ENCODE measurements around the gene HAPLN3. TPM values are rescaled to one million over a fixed set of nuclear protein-coding genes. Genes with fewer than 3 reads are reported as not detected.

Gene HAPLN3
- total RNA-seq, 1 donor from 2014 or later: 35.9 TPM

DNA sequence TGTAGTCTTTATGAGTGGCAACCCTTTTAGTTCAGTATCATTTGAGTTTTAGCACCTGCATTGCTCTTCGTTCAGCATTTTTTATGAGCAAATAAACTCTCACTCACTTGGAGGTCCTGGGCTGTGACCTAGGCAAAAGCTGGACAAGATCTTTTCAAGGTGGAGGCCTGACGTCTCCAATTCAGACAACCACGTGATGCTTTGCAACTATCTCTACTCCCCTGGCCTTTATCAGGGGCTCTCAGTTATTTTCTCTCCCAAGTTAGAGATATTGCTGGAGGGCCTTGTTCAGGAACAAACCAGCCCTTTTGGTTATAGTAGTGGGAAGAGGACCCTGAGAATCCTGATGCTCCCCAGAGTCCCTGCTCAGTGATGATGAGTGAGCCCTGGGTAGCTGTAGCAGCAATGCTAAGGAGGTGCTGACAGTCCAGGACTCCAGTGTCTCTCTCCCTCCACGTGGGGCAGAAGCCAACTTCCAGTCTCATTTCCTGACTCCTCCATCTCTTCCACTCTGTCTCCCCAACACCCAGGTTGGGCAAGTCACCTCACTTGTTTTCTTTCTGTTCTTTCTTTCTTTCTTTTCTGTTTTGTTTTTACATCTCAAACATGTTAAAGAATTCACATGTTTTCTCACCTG is 30.4 kb downstream of the HAPLN3 start:
- DNase-seq (ENCODE audit: low read depth, low spot score): no peak

DNA sequence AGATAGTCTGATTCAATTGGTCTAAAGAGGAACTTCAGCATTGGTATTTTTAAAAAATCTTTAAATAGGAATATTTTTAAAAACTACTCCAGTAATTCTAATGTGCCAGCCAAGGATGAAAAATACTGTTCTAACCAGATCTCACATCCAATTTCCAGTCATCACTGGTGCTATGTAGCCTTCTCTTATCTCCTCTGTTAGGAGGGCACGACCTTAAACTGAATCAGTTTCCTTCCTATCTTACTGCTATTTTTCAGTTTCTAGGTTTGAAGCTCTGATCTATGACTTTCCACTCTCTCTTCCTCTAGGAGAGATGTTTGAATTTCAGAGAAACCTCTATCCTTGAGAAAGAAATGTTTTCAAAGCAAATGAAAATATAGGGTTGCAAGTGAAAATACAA is 31.9 kb downstream of the HAPLN3 start:
- DNase-seq (ENCODE audit: low read depth, low spot score): no peak

DNA sequence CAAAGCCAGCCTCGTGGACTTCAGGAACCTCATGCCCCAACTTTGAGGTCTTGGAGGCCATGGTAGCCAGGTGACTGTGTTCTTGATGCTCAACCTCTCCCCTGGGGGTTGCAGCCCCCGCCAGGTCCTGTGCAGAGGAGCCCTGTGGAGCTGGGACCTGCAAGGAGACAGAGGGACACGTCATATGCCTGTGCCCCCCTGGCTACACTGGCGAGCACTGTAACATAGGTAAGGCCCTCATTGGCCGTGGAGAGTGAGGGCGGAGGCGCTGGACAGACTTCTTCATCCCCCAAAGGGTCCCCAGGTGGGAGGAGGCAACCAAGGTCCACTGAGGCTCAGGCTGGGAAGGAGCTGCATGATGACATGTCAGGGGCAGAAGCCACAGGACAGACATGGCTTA is 35.1 kb downstream of the HAPLN3 start:
- no peak for DNase-seq (ENCODE audit: low read depth, low spot score)

DNA sequence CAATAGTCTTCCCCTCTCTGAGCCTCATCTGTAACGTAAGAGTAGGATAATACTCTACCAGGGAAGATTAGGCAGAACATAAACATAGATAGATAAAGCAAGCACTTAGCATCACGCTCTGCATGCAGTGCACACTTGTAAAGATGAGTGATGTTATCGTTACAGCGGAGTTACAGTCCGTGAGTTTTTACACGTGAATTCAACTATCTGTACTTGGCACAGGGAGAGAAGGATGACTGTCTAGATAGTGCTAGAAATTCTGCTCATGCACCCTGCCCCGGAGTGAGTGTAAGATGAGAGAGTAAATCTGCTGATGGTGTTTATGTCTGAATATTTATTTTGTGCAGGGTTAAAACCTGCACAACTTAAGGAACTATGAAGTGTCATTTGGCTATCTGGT is 35.8 kb downstream of the HAPLN3 start:
- no peak for DNase-seq (ENCODE audit: low read depth, low spot score)

DNA sequence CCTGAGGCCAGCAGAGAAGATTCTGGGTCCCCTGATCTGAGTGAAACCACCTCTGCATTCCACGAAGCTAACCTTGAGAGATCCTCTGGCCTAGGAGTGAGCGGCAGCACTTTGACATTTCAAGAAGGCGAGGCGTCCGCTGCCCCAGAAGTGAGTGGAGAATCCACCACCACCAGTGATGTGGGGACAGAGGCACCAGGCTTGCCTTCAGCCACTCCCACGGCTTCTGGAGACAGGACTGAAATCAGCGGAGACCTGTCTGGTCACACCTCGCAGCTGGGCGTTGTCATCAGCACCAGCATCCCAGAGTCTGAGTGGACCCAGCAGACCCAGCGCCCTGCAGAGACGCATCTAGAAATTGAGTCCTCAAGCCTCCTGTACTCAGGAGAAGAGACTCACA is 36.4 kb downstream of the HAPLN3 start:
- no peak for DNase-seq (ENCODE audit: low read depth, low spot score)

DNA sequence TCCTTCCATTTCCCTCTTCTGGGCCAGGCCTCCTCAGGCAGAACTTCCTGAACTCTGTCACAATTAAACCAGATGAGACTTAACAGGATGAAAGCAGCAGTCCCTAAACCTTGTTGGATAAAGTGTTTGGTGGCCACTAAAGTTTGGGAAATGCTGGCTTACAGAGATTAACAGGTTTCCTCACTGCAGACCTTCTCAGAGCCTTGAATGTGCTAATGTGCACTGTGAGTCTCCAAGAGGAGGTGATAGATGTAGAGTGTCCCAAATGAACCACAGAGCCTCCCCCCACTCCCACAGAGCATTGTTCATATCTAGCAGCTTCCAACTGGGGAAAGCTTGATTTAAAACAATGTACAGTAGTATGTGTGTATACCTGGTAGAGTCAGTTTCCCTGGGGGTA is 42.9 kb downstream of the HAPLN3 start:
- DNase-seq (ENCODE audit: low read depth, low spot score): no peak

DNA sequence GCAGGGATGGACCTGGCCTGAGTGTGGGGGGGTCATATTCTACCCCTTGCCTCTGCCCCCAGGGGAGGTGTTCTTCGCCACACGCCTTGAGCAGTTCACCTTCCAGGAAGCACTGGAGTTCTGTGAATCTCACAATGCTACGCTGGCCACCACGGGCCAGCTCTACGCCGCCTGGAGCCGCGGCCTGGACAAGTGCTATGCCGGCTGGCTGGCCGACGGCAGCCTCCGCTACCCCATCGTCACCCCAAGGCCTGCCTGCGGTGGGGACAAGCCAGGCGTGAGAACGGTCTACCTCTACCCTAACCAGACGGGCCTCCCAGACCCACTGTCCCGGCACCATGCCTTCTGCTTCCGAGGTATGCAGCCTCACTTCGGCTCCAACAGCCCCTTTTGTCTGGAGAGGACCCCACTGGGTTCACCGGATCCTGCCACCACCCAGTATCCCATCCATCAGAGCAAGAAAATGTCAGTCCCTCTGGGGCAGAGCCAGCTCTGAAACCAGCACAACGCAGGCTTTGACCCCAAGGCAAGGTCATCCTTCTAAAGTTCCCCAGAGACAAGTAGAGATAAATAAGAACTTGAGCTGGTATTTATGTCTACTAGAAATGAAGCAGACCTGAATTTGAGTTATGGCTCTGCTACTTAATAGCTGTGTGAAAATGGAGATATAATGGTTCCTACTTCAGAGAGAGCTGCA is 45.8 kb downstream of the HAPLN3 start:
- DNase-seq (ENCODE audit: low read depth, low spot score): no peak

DNA sequence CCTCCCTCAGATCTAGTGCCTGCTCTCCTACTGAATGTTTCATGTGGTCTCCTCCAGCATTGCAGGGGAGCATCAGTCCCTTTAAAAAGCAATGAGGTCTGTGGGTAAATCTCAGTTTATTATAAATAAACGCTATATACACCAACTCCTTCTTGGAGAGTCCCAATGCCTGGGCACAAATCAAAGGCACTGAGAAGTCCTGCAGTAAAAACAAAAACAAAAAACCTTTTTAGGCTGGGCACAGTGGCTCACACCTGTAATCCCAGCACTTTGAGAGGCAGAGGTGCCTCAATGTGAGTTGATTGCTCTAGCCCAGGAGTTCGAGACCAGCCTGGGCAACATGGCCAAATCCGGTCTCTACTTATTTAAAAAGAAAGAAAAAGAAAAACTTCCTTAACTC is 47.1 kb downstream of the HAPLN3 start:
- DNase-seq (ENCODE audit: low read depth, low spot score): no peak

DNA sequence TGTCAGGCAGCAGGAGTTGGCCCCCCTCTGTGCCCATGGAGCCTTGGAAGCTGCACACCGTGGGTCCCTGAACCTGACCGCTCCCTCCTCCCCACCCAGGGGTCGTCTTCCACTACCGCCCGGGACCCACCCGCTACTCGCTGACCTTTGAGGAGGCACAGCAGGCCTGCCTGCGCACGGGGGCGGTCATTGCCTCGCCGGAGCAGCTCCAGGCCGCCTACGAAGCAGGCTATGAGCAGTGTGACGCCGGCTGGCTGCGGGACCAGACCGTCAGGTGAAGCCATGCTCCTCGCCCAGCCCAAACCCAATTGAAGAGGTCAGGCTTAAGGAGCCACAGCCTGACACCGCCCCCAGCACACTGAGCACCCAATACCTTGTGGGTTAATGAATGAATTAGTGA is 48.2 kb downstream of the HAPLN3 start:
- DNase-seq (ENCODE audit: low read depth, low spot score): no peak

DNA sequence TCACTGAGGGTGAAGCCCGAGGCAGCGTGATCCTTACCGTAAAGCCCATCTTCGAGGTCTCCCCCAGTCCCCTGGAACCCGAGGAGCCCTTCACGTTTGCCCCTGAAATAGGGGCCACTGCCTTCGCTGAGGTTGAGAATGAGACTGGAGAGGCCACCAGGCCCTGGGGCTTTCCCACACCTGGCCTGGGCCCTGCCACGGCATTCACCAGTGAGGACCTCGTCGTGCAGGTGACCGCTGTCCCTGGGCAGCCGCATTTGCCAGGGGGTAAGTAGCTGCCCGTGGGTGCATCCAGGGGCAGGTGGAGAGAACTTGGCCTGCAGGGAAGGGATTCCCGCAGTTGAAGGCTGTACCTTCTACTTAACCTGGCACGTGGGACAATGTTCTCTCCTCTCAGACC is 49.7 kb downstream of the HAPLN3 start:
- no peak for DNase-seq (ENCODE audit: low read depth, low spot score)

DNA sequence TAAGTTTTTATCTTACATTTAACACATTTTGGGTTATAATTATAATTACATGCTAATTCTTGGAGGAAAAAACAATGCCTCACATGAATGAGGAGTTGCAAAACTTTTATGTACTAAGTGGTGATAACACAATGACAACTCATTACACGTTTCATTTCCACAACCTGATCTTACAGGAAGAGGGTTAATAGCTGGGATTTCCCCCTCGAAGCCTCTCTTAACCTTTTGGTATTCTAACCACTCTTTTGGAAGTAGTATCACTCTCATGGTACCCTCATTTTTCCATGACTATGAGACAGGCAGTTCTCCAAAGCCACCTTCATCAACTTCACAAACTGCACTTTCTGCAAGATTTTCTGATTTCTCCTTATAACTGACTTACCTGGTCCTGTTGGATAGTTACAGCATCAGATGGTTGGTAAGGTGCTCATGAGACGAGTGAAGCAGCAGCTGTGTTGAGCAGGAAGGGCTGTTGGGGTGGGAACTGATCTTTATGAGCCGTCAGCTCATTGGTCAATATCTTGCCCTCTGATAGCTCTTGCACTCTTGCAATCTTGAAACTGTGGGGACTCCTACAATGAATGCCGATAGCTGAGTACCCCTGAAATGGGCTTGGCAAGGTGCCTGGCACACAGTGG is 50.5 kb downstream of the HAPLN3 start:
- DNase-seq (ENCODE audit: low read depth, low spot score): no peak

DNA sequence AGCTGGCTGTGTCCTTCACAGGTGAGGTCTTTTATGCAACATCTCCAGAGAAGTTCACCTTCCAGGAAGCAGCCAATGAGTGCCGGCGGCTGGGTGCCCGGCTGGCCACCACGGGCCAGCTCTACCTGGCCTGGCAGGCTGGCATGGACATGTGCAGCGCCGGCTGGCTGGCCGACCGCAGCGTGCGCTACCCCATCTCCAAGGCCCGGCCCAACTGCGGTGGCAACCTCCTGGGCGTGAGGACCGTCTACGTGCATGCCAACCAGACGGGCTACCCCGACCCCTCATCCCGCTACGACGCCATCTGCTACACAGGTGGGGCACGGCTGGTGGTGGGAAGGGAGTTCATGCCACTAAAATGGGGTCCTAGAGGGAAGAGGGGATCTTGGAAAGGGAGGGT is 52.0 kb downstream of the HAPLN3 start:
- DNase-seq (ENCODE audit: low read depth, low spot score): no peak

DNA sequence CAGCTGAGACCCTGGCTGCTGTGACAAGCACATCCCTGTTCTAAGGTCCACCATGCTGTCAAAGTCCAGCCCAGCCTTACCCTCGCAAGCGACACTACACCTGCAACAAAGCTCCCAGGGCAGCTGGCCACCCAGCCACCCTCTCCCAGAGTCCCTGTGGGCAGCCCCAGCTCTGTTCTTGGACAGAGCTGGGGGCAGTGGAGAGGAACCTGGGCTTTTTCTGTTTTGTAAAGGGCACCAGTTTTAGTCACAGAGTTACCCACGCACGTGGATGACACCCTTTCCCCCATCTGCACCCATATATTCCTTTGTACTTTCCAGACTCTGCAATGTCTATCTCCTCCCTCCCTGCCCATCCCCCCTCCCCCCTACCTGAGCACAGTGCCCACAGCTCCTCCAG is 53.2 kb downstream of the HAPLN3 start:
- no peak for DNase-seq (ENCODE audit: low read depth, low spot score)

DNA sequence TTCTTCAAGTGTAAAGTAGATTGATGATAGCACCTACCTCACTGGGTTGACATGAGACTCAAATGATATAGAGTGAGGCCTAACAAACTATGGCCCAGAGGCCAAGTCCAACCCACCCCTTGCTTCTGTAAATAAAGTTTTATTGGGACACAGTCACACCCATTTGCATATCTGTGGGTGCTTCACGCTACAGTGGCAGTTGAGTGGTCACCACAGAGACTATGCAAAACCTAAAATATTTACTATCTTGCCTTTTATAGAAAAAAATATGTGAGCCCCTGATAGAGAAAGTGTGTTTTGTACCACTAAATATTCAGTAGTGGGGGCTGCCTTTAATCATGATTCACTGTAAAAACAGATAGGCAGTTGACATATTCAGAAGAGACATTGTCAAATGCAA is 54.1 kb downstream of the HAPLN3 start:
- DNase-seq (ENCODE audit: low read depth, low spot score): no peak

DNA sequence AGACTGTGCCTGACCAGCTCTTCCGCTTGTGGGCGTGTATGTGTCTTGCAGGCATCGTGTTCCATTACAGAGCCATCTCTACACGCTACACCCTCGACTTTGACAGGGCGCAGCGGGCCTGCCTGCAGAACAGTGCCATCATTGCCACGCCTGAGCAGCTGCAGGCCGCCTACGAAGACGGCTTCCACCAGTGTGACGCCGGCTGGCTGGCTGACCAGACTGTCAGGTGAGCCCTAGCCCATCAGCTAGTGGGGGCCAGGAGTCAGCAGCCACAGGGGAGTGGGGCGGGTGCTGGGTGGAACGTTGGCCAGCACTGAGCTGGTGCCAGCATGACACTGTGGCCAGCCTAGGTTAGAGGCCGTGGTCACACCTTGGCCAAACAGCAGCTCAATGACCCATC is 55.4 kb downstream of the HAPLN3 start:
- DNase-seq (ENCODE audit: low read depth, low spot score): no peak

DNA sequence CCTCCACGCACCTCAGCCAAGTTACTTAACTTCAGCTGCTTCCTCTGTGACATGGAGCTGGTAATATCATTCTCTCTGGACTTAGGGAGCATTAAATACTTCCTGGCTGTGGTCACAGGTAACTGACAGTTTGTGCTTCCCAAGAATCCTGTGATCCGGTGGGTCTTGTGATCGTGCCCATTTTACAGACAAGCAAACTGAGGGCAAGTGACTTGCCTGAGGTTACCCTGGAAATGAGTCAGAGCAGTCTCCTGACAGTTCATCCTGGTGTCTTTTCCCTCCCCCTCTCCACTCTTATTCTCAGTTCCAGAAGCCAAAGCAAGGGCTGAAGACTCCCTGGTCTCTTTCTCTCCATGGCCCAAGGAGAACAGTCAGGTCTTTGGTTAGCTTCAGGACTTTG is 56.2 kb downstream of the HAPLN3 start:
- DNase-seq (ENCODE audit: low read depth, low spot score): no peak

DNA sequence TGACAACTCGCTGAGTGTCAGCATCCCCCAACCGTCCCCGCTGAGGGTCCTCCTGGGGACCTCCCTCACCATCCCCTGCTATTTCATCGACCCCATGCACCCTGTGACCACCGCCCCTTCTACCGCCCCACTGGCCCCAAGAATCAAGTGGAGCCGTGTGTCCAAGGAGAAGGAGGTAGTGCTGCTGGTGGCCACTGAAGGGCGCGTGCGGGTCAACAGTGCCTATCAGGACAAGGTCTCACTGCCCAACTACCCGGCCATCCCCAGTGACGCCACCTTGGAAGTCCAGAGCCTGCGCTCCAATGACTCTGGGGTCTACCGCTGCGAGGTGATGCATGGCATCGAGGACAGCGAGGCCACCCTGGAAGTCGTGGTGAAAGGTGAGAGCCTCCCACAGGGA is 56.7 kb downstream of the HAPLN3 start:
- DNase-seq (ENCODE audit: low read depth, low spot score): no peak

DNA sequence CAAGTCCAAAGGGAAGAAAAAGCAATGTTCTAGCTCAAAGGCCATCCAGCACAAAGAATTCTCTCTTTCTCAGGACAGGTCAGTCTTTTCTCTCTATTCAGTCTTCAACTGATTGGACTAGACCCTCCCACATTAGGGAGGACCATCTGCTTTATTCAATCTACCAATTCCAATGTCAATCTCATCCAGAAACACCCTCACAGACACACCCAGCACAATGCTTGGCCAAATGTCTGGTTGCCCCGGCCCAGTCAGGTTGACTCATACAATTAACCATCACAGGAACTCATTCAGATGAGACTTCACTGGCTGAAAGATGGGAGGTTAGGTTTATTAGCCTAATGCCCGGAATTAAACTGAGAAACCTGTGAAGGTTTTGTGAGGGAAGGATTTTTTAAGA is 59.7 kb downstream of the HAPLN3 start:
- DNase-seq (ENCODE audit: low read depth, low spot score): no peak

DNA sequence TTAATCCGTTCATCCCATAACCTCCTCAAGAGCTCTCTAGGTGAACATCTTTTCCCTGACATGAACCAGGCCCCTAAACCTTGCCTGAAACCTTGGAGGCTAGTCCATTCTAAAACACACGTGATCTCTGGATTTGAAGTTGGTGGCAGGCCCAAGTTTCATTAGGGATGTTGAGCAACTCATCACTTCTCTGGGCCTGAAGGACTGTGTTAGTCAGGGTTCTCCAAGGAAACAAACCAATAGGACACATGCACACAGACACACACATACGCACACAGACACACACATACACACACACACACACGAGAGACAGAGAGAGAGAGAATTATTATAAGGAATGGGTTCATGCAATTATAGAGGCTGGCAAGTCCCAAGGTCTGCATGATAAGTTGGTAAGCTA is 60.2 kb downstream of the HAPLN3 start:
- DNase-seq (ENCODE audit: low read depth, low spot score): no peak

DNA sequence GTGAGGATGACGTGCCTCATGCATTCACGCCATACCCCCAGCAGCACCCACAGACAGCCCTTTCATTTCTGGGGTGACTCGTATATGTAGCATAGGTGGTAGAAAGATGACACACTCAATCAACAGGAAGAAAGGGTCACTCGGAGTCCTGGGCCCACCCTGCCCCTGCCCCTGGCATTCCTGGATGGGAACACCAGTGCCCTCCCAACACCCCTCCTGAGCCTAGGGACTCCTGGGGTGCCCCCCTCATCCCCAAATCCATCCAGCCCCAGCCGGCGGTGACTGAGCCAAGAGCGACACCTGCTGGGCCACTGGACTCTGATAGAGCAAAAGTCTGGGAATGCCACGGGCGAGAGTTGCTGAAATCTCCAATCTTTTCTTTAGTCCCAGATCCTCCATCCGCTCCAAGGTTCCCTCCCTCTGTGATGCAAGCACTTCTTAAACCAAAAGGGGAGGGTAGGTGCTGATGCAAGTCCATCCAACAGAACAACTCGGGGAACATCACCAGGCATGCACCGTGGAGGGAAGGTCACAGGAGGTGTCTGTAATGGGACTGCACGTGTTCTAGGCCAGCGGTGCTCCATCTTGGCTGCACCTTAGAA is 61.0 kb downstream of the HAPLN3 start:
- DNase-seq (ENCODE audit: low read depth, low spot score): no peak

DNA sequence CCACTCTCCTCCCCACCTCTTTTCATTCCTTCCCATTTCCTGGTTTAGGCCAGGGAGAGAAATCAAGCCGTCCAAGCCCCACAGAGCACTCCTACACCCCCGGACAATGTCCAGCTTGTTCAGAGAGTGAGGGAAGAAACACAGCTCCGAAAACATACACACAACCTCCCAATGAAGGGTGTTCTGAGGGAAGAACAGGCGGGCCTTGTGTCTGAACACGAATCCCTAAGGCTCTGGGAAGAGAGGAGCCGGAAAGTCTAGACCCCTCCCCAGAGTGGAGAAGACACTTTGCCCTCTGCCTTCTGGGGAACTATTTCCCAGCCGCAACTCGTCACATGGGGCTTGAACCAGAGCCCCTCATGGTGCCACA is 61.6 kb downstream of the HAPLN3 start:
- no peak for DNase-seq (ENCODE audit: low read depth, low spot score)

DNA sequence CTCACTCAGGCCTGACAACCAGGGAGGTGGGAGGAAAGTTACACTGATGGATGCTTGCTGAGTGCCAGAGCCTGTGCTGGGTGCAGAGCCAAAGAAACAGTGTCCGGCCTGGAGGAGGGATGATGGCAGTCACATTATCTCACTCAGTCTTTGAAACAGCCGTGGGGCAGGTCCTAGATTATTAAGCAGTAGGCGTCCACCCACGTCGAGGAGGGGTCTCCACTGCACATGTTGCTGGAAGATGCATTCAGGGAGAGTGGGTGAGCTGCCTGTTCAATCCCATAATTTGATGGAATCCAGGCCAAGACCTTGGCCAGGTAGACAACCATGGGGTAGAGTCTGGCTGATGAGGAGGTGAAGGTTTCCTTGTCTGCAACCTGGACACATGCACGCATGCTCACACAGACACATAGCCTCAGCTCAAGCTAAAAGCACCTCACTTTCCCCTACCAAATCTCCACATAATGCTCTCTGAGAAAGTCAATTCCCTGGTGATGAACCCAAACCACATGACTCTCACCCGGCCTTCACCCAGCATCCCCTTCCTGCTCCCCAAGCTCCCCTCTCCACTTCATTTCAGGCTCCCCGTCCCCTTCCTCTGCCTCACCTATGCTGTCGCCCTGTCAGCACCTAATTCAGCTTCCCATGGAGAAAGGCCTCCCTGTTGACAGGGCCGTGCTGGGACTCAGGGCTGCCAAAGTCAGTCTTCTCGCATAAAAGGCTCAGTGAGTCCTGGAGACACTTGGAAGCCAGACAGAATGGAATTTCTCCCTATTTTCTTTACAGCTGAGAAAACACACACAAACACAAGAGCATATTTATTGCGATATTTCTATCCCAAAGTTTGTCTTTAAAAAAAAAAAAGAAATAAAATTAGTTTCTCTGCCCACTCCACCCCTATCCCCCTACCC is 62.3 kb downstream of the HAPLN3 start:
- no peak for DNase-seq (ENCODE audit: low read depth, low spot score)

All from pulmonary artery endothelial cell (primary cell).